Measurements from ENCODE around the gene GLIPR2.
A peak's percentile ranks its signal among the peaks of the same experiment; 100 is the strongest.
"Not testable (repeated sequence)": the region's sequence is repeated elsewhere in the genome, so short reads cannot be mapped to it uniquely, and the experiment has no call there.

Gene GLIPR2

GRCh38 chr9:36136272-36136893 is at the start of gene GLIPR2:
Gene GLIPR2, plus strand, starts transcription at chr9:36136733. Its CDS starts 46 bp downstream, at chr9:36136779.
- peak; percentile 50 to 62 for DNase-seq (ENCODE audit: low read depth in 2 of 2)

DNA sequence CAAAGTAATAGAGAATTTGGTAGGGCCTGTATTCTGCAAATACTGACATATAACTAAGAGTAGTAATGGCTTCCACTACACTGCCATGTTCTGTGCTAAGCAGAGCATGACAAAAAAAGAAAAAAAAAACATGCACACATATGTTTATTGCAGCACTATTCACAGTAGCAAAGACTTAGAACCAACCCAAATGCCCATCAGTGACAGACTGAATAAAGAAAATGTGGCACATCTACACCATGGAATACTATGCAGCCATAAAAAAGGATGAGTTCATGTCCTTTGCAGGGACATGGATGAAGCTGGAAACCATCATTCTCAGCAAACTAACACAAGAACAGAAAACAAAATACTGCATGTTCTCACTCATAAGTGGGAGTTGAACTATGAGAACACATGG is 49.5 kb upstream of the GLIPR2 start:
- not testable (repeated sequence) for DNase-seq (ENCODE audit: low read depth in 2 of 2)

GRCh38 chr9:36088020-36088419 is 48.5 kb upstream of the GLIPR2 start:
- no peak for DNase-seq (ENCODE audit: low read depth in 2 of 2)

- DNase-seq (ENCODE audit: low read depth in 2 of 2), result no peak
Observed at GRCh38 chr9:36091026-36091953, 45.2 kb upstream of the GLIPR2 start.

GRCh38 chr9:36092014-36092413 is 44.5 kb upstream of the GLIPR2 start:
- no peak for DNase-seq (ENCODE audit: low read depth in 2 of 2)

GRCh38 chr9:36092509-36093215 is 43.9 kb upstream of the GLIPR2 start:
- peak in 1 of 2 experiments; percentile 15 for DNase-seq (ENCODE audit: low read depth in 2 of 2)

- DNase-seq (ENCODE audit: low read depth in 2 of 2), result no peak
Observed at GRCh38 chr9:36093384-36093783, 43.1 kb upstream of the GLIPR2 start.

DNA sequence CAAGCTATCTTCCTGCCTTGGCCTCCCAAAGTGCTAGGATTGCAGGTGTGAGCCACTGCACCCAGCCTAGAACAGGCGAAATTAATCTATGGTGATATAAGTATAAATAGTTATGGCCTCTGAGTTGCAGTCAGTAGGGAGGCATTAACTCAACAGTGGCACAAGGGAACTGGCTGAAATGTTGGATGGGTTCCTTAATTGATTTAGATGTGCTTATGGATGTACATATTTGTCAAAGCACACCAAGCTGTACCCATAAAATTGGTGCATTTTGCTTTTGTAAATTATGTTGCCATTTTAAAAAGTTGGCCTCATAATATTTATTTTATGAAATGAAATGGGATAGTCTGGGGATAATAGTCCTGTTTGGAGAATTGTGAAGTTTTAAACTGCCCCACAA is 36.8 kb upstream of the GLIPR2 start:
- no peak for DNase-seq (ENCODE audit: low read depth in 2 of 2)

- DNase-seq (ENCODE audit: low read depth in 2 of 2), result no peak
Observed at GRCh38 chr9:36100532-36100931, 36.0 kb upstream of the GLIPR2 start.

GRCh38 chr9:36101916-36102741 is 34.4 kb upstream of the GLIPR2 start:
- no peak for DNase-seq (ENCODE audit: low read depth in 2 of 2)

DNA sequence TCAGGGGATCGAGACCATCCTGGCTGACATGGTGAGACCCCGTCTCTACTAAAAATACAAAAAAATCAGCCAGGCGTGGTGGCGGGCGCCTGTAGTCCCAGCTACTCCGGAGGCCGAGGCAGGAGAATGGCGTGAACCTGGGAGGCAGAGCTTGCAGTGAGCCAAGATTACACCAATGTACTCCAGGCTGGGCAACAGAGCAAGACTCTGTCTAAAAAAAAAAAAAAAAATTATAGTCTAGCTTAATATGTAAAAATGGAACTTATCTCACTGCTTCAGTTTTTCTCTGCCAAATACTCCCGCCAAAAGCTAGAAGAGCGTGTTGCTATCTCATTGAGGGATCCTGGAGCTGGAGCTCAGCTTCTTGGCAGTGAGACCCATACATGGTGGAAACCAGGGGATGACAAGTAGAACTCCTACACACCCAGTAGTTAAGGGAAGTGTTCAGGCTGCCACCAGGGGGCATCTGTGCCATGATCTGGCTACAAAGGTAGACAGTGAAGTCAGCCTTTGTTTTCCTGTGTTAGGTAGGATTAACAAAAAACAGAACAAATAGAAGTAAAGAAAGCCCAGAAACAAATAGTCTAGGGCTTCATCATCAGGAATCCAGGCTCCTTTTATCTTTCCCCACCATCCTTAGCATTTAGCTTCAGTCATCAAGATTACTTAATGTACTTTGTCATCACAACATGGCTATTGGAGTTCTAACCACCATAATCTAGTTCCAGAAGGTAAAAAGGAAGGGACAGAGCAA is 33.6 kb upstream of the GLIPR2 start:
- peak; percentile 69 to 88 for DNase-seq (ENCODE audit: low read depth in 2 of 2)

- no peak for DNase-seq (ENCODE audit: low read depth in 2 of 2)
Observed at GRCh38 chr9:36109071-36109470, 27.5 kb upstream of the GLIPR2 start.

- DNase-seq (ENCODE audit: low read depth in 2 of 2), result no peak
Observed at GRCh38 chr9:36110434-36110833, 26.1 kb upstream of the GLIPR2 start.

DNA sequence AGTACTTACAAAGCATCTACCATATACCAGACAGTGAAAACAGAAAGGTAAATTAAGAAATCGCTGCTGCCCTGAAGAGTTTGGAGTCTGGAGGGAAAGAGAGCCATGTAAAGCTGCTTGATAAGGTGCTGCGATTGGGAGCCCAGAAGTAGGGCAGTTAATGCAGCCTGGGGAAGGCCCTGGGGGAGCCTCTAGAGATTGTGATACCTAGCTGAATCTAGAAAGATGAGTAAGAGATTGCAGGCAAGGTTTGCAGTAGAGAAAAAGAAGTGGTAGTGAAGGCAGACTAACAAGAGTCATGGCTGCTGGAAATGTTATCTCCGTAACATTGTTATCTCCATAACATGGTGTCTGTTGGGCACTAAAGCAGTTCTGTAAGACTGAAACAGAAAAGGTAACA is 24.0 kb upstream of the GLIPR2 start:
- no peak for DNase-seq (ENCODE audit: low read depth in 2 of 2)

DNA sequence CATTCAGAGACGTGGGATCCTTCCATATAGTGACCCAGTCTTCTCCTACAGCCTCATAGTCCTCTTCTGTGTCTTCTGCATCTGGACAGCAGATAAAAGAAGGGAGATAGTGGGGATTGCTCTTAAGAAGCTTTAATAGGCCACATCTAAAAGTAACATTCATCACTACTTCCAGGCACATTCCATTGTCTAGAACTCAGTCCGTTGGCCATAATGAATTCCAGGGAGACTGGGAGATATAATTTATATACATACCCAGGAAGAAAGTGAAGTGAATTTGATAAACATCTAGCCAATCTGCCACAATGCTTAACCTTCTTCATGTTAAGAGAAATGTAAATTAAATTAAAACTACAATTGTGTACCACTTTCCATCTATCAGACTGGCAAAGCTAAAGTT is 22.5 kb upstream of the GLIPR2 start:
- DNase-seq (ENCODE audit: low read depth in 2 of 2), result no peak

- DNase-seq (ENCODE audit: low read depth in 2 of 2), result no peak
Observed at GRCh38 chr9:36116593-36116992, 19.9 kb upstream of the GLIPR2 start.

DNA sequence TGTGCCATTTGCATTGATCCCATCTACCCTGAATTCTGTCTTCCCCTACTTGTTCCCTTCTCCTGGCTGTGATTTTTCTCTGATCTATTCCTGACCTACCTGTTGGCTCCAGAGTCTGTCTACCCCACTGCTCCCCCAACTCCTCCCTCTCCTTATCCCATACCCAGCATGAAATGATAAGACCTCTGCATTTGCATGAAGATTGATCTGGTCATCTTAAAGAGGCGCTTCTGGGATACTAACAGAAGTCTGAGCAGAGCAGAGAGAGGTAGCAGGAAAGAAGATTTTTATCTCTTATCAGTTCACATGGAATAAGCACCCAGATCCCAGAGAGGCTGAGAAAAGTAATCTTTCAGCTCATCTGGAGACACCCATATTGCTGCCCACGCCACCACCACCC is 18.3 kb upstream of the GLIPR2 start:
- DNase-seq (ENCODE audit: low read depth in 2 of 2), result no peak

DNA sequence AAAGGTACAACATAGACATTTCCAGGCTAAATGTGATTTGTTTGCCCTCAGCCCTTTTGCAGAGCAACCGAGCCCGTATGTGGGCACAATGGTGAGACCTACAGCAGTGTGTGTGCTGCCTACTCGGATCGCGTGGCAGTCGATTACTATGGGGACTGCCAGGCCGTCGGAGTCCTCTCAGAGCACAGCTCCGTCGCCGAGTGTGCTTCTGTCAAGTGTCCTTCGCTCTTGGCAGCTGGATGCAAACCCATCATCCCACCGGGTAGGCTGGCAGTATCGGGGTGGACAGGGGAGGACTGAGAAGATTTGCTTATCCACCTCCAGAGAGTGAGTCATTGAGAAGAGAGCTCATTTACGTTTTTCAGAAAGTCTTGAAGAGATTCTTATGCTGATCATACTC is 17.8 kb upstream of the GLIPR2 start:
- DNase-seq (ENCODE audit: low read depth in 2 of 2), result no peak

DNA sequence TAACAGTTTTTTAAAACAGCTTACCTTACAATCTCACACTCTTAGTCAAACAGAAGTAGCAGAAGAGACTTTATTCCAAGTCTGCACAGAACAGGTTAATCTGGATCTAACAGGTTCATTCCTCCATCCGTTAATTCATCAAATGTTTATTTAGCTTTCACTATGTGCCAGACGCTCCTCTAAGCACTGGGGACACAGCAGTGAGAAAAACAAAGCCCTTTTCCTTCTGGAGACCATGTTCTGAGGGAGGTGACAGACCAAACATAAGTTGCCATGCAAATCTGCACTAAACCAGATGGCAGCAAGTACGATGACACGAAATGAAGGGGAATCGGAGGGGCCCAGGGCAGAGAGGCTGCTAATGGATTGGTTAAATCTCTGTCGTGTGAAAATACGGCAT is 17.1 kb upstream of the GLIPR2 start:
- no peak for DNase-seq (ENCODE audit: low read depth in 2 of 2)

GRCh38 chr9:36120705-36121104 is 15.8 kb upstream of the GLIPR2 start:
- no peak for DNase-seq (ENCODE audit: low read depth in 2 of 2)

- DNase-seq (ENCODE audit: low read depth in 2 of 2), result no peak
Observed at GRCh38 chr9:36121971-36122370, 14.6 kb upstream of the GLIPR2 start.
